OCI-M2 (cell line): ENCODE measurements around the gene UPB1.

ENCODE experiments used
- DNase-seq: peaks from one replicate; lab custom pipeline; 2025; ENCODE audit not compliant: unreplicated experiment; lab: John Stamatoyannopoulos, UW

UPB1 gene

GRCh38 chr22:24494528-24495364, at the start of gene UPB1:
Gene UPB1, plus strand, starts transcription at chr22:24495332. Its CDS starts 72 bp downstream, at chr22:24495404.
- no peak for DNase-seq

GRCh38 chr22:24445481-24446259, 49.5 kb upstream of the UPB1 start:
- no peak for DNase-seq

- DNase-seq = no peak
Measured at GRCh38 chr22:24446260-24446611, 48.9 kb upstream of the UPB1 start.

GRCh38 chr22:24450610-24451009, 44.5 kb upstream of the UPB1 start:
- DNase-seq = no peak

GRCh38 chr22:24451162-24451561, 44.0 kb upstream of the UPB1 start:
- DNase-seq = no peak

- DNase-seq = no peak
Measured at GRCh38 chr22:24453853-24454252, 41.3 kb upstream of the UPB1 start.

- no peak for DNase-seq
Measured at GRCh38 chr22:24455039-24455438, 40.1 kb upstream of the UPB1 start.

- DNase-seq = no peak
Measured at GRCh38 chr22:24455751-24456426, 39.2 kb upstream of the UPB1 start.

GRCh38 chr22:24457894-24458420, 37.2 kb upstream of the UPB1 start:
- DNase-seq = no peak

- no peak for DNase-seq
Measured at GRCh38 chr22:24459911-24460310, 35.2 kb upstream of the UPB1 start.

GRCh38 chr22:24460418-24461089, 34.6 kb upstream of the UPB1 start:
- DNase-seq = no peak

GRCh38 chr22:24463071-24463760, 31.9 kb upstream of the UPB1 start:
- no peak for DNase-seq

- DNase-seq = no peak
Measured at GRCh38 chr22:24465566-24465965, 29.6 kb upstream of the UPB1 start.

- no peak for DNase-seq
Measured at GRCh38 chr22:24465975-24466374, 29.2 kb upstream of the UPB1 start.

- DNase-seq = no peak
Measured at GRCh38 chr22:24466716-24467328, 28.3 kb upstream of the UPB1 start.

- no peak for DNase-seq
Measured at GRCh38 chr22:24467340-24467739, 27.8 kb upstream of the UPB1 start.

- DNase-seq = no peak
Measured at GRCh38 chr22:24471570-24471969, 23.6 kb upstream of the UPB1 start.

- no peak for DNase-seq
Measured at GRCh38 chr22:24473284-24473683, 21.8 kb upstream of the UPB1 start.

GRCh38 chr22:24474221-24474620, 20.9 kb upstream of the UPB1 start:
- no peak for DNase-seq
